ENCODE results near the gene SPIN1. TPM values are rescaled to one million over a fixed set of nuclear protein-coding genes. Genes with fewer than 3 reads are reported as not detected.
A peak's percentile ranks its signal among the peaks of the same experiment; 100 is the strongest.
"Not testable (repeated sequence)": the region's sequence is repeated elsewhere in the genome, so short reads cannot be mapped to it uniquely, and the experiment has no call there.

Gene SPIN1
- total and polyA plus RNA-seq, 8 donors, result 17.8 to 53.4 (median 28.8) TPM

DNA sequence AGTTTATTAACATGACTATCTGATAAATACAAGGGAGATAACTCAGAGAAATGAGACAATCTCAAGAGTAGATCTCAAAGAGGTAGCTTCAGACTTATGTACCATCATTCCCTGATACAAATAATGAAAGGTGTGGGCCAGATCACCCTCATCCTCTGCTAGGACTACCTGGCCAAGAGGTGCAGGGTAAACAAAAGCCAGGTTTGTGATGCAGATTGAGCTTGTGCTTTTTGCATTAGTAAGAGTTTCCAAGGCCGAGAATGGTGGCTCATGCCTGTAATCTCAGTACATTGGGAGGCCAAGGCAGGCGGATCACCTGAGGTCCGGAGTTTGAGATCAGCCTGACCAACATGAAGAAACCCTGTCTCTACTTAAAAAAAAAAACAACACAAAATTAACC lies 8.9 kb upstream of the SPIN1 start:
- no peaks in the 10 kb centered on the region for H3K27me3 ChIP-seq
- WGBS, 2 donors, result 81 to 98% methylated on average over 3 of the region's 3 CpGs
- TF ChIP-seq, protein P1, sequence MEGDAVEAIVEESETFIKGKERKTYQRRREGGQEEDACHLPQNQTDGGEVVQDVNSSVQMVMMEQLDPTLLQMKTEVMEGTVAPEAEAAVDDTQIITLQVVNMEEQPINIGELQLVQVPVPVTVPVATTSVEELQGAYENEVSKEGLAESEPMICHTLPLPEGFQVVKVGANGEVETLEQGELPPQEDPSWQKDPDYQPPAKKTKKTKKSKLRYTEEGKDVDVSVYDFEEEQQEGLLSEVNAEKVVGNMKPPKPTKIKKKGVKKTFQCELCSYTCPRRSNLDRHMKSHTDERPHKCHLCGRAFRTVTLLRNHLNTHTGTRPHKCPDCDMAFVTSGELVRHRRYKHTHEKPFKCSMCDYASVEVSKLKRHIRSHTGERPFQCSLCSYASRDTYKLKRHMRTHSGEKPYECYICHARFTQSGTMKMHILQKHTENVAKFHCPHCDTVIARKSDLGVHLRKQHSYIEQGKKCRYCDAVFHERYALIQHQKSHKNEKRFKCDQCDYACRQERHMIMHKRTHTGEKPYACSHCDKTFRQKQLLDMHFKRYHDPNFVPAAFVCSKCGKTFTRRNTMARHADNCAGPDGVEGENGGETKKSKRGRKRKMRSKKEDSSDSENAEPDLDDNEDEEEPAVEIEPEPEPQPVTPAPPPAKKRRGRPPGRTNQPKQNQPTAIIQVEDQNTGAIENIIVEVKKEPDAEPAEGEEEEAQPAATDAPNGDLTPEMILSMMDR (IDR thresholded peaks at IDR 0.05), result no peak
- no peak for ATAC-seq
- no peak overlapping the region for H3K4me3 ChIP-seq
- H3K4me1 ChIP-seq, result no peaks in the 10 kb centered on the region
- no peaks in the 10 kb centered on the region for H3K9me3 ChIP-seq
- H3K36me3 ChIP-seq, result no peaks in the 10 kb centered on the region
- no peak overlapping the region for H3K27ac ChIP-seq
- DNase-seq, result no peak
- FAIRE-seq, result no peak
- intact Hi-C loops (cut with DNase I), result no loop called here

DNA sequence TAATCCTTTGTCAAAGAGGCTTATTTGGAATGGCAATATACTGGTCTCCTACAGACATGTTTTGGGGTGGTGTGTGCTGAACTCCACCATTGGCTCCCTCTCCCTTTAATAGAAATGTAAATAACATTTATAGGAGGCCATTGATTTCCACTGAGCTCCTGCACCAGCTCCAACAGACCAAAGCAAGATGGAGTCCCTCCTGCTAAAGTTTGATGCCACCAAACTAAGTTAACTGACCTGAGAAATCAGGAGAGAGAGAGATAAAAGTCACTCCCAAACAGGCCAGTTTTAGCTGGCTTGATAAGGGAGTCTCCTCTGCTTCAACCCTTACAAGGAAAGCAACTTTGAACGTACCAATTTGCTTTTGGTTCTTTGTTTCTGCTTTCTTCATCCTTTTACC lies 8.1 kb upstream of the SPIN1 start:
- H3K27ac ChIP-seq, result no peak overlapping the region
- no peaks in the 10 kb centered on the region for H3K27me3 ChIP-seq
- ATAC-seq (no peak), FAIRE-seq (no peak), DNase-seq (no peak)
- 79 to 90% methylated on average over 1 of the region's 1 CpG for WGBS, 2 donors
- intact Hi-C loops (cut with DNase I), result no loop called here
- no peaks in the 10 kb centered on the region for H3K4me1 ChIP-seq
- no peaks in the 10 kb centered on the region for H3K9me3 ChIP-seq
- TF ChIP-seq, protein P1 (IDR thresholded peaks at IDR 0.05), result no peak
- no peaks in the 10 kb centered on the region for H3K36me3 ChIP-seq
- H3K4me3 ChIP-seq, result no peak overlapping the region

DNA sequence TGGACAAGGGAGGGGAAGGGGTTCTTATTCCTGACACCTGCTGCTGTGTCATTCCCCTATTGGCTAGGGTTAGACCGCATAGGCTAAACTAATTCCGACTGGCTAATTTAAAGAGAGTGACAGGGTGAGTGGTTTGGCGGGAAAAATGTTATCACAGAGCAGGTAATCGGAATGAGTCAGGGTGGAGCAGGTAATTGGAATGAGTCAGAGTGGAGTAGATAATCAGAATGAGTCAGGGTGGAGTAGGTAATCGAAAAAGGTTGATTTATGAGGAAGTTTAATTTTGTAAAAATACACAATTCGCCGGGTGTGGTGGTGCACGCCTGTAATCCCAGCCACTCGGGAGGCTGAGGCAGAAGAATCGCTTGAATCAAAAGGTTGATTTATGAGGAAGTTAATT lies 6.9 kb upstream of the SPIN1 start:
- FAIRE-seq; intact Hi-C loops (cut with DNase I); H3K27ac ChIP-seq; ATAC-seq; DNase-seq; H3K9me3 ChIP-seq; H3K36me3 ChIP-seq; H3K27me3 ChIP-seq; H3K4me1 ChIP-seq; H3K4me3 ChIP-seq: not testable (repeated sequence)
- 91 to 93% methylated on average over 10 of the region's 10 CpGs for WGBS, 2 donors

DNA sequence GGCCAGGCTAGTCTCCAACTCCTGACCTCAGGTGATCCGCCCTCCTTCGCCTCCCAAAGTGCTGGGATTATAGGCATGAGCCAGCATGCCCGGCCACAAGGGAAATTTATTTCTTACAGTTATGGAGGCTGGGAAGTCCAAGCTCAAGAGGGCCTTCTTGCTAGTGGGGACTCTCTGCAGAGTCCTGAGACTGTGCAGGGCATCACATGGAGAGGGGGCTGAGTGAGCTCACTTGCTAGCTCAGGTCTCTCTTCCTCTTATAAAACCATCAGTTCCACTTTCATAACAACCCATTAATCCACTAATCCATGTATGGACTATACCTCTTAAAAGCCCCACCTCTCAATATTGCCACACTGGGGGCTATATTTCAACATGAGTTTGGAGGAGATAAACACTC lies 5.1 kb upstream of the SPIN1 start:
- H3K27me3 ChIP-seq, result no peaks in the 10 kb centered on the region
- DNase-seq (no peak), ATAC-seq (no peak), FAIRE-seq (no peak)
- no peaks in the 10 kb centered on the region for H3K36me3 ChIP-seq
- no peak overlapping the region for H3K27ac ChIP-seq
- no peaks in the 10 kb centered on the region for H3K9me3 ChIP-seq
- no peak overlapping the region for H3K4me3 ChIP-seq
- H3K4me1 ChIP-seq, result peaks cover 0 to 2% (median 0%) of the 10 kb centered on the region in 3 donors
- intact Hi-C loops (cut with DNase I), result no loop called here
- TF ChIP-seq, protein P1 (IDR thresholded peaks at IDR 0.05), result no peak
- 94 to 98% methylated on average over 3 of the region's 3 CpGs for WGBS, 2 donors

DNA sequence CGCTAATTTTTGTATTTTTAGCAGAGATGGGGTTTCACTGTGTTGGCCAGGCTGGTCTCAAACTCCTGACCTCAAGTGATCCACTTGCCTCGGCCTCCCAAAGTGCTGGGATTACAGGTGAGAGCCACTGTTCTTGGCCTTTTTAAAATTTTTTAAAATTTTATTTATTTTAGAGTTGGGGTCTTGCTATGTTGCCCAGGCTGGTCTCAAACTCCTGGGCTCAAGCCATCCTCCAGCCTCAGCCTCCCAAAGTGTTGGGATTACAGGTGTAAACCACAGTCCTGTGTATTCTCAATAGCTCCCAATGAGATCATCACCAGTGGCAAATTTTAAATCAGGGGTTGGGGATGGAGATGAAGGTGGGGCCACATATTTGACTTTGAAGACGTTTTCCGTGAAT lies 2.1 kb upstream of the SPIN1 start:
- peaks cover 5 to 14% (median 10%) of the 10 kb centered on the region in 3 donors for H3K4me1 ChIP-seq
- H3K27me3 ChIP-seq; H3K9me3 ChIP-seq; H3K27ac ChIP-seq; FAIRE-seq; intact Hi-C loops (cut with DNase I); H3K4me3 ChIP-seq; DNase-seq; H3K36me3 ChIP-seq; ATAC-seq: not testable (repeated sequence)
- 95 to 97% methylated on average over 4 of the region's 4 CpGs for WGBS, 2 donors

DNA sequence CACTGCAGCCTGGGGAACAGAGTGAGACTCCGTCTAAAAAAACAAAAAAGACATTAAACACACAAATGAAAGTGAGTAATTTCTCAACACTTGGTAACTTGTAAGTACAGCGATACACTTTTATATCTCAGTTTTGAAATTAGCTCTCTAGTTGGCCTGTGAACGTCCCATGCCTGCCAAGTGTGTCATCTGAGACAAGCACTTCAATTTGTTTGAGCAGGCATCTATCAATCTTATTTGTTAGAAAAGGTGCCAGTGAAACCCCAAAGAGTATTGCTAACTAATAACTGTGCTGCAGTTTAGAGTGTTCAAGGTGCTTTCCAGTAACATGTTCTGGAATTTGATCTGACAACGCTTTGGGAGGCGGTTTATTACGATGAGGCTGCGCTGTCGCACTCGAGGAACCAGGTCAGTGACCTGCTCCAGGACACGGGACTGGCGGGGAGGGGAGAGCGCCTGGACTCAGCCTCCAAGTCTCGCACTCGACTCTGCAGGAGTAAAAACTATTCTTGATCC lies 1.1 kb upstream of the SPIN1 start:
- Histone ChIP-seq H3K9me3 (no peaks in the 10 kb centered on the region), H3K27ac (peak overlapping the region; percentile 83 to 92 (median 90)), H3K27me3 (no peaks in the 10 kb centered on the region), H3K4me1 (peaks cover 5 to 14% (median 10%) of the 10 kb centered on the region in 3 donors), H3K4me3 (peak overlapping the region; percentile 52 to 88 (median 82)), H3K36me3 (no peaks in the 10 kb centered on the region)
- TF ChIP-seq, protein P1 (IDR thresholded peaks at IDR 0.05), result no peak
- 4 to 5% methylated on average over 14 of the region's 14 CpGs for WGBS, 2 donors
- ATAC-seq (peak; percentile 28 to 54 (median 40)), DNase-seq (peak; percentile 4 to 72 (median 55)), FAIRE-seq (no peak)
- intact Hi-C loops (cut with DNase I), result no loop called here
